Muscle of leg (tissue), 16 donors: ENCODE measurements around the gene VCPKMT. TPM values are rescaled to one million over a fixed set of nuclear protein-coding genes. Genes with fewer than 3 reads are reported as not detected.

ENCODE experiments used
- DNase-seq: peaks from one replicate; pipeline ENCODE4 v3.0.0; 2013
- H3K27ac ChIP-seq: one replicate; pipeline ENCODE4 v1.5.1; 2013; ENCODE audit warnings: mild to moderate bottlenecking, low read length, control low read depth
- H3K27me3 ChIP-seq: one replicate; pipeline ENCODE4 v1.6.1; 2013; ENCODE audit warnings: low read length; ENCODE audit not compliant: control insufficient read depth, insufficient read depth
- H3K36me3 ChIP-seq: one replicate; pipeline ENCODE4 v1.6.1; 2013; ENCODE audit warnings: low read length; ENCODE audit not compliant: control insufficient read depth, insufficient read depth
- H3K4me1 ChIP-seq: one replicate; pipeline ENCODE4 v1.6.1; 2013; ENCODE audit warnings: low read length; ENCODE audit not compliant: control insufficient read depth, insufficient read depth
- H3K4me3 ChIP-seq: one replicate; pipeline ENCODE4 v1.5.1; 2013; ENCODE audit warnings: low read length, control low read depth
- H3K9me3 ChIP-seq: replicated peaks from 2 replicates; pipeline ENCODE4 v1.6.1; 2013; ENCODE audit warnings: low read depth, low read length; ENCODE audit not compliant: control insufficient read depth
- WGBS: methylation state at CpG from one replicate; pipeline ENCODE4 v1.1.5; 2013; ENCODE audit warnings: missing lambda C conversion rate; ENCODE audit not compliant: insufficient coverage; 5-methylcytosine and 5-hydroxymethylcytosine counted together
- long read RNA-seq, 11 donors: transcript quantifications; one replicate each; lab custom pipeline, GENCODE V29; 2026
- polyA plus RNA-seq, 8 donors: library from polyadenylated mRNA; unstranded; fragments of 120-200 nt; gene quantifications; one replicate each; pipeline versions ENCODE4 v1.2.1 to v1.2.3, GENCODE V29; 2013; ENCODE audit warnings: inconsistent platforms in 1 of 8, low replicate concordance in 1 of 8; ENCODE audit not compliant: insufficient read length in 8 of 8, insufficient read depth in 1 of 8
- total RNA-seq: library from RNA; stranded (reverse); fragments of 120-200 nt; gene quantifications from one replicate; pipeline ENCODE4 v1.2.4, GENCODE V29; 2013

The VCPKMT gene
- total RNA-seq = 7.1 TPM
- polyA plus RNA-seq = 10 to 100 TPM in 4 of 8 donors, 1 to 10 TPM in 4; 7.3 to 11.0 (median 9.3) TPM
- long read RNA-seq, donor 1, partial matches to known transcripts = 0 of 2 reads
- long read RNA-seq, donor 1, other reads (novel, unspliced or antisense) = 0 of 2 reads
- long read RNA-seq, donor 2 = 0 reads
- long read RNA-seq, donor 3, partial matches to known transcripts = 0 of 4 reads
- long read RNA-seq, donor 3, other reads (novel, unspliced or antisense) = 0 of 4 reads
- long read RNA-seq, donor 4, partial matches to known transcripts = 0 of 1 reads
- long read RNA-seq, donor 4, other reads (novel, unspliced or antisense) = 0 of 1 reads
- long read RNA-seq, donor 5, transcript VCPKMT-204 (6 exons, 1,793 nt) = major isoform, 5 of 8 reads
- long read RNA-seq, donor 5, partial matches to known transcripts = 0 of 8 reads
- long read RNA-seq, donor 5, other reads (novel, unspliced or antisense) = 0 of 8 reads
- long read RNA-seq, donor 6, partial matches to known transcripts = 0 of 2 reads
- long read RNA-seq, donor 6, other reads (novel, unspliced or antisense) = 0 of 2 reads
- long read RNA-seq, donor 7, partial matches to known transcripts = 0 of 3 reads
- long read RNA-seq, donor 7, other reads (novel, unspliced or antisense) = 0 of 3 reads
- long read RNA-seq, donor 8 = 0 reads
- long read RNA-seq, donor 9 = 0 reads
- long read RNA-seq, donor 10, partial matches to known transcripts = 0 of 2 reads
- long read RNA-seq, donor 10, other reads (novel, unspliced or antisense) = 0 of 2 reads
- long read RNA-seq, donor 11, partial matches to known transcripts = 0 of 3 reads
- long read RNA-seq, donor 11, other reads (novel, unspliced or antisense) = 0 of 3 reads

- H3K27me3 ChIP-seq = no peaks in the 10 kb centered on the region
- peak; percentile 98 for DNase-seq
- WGBS = under 1% methylated on average over 52 of the region's 63 CpGs
- H3K4me3 ChIP-seq = peak within 1 kb of the TSS; percentile 93
- peaks cover 21% of the 10 kb centered on the region for H3K36me3 ChIP-seq
- no peaks in the 10 kb centered on the region for H3K9me3 ChIP-seq
- peaks cover 2% of the 10 kb centered on the region for H3K4me1 ChIP-seq
- H3K27ac ChIP-seq = peak within 1 kb of the TSS; percentile 92
These were observed at the start of gene VCPKMT for GRCh38 chr14:50116181-50116956. Gene VCPKMT, minus strand, starts transcription at chr14:50116572. Its CDS starts 20 bp downstream, at chr14:50116552.

GRCh38 chr14:50156111-50156510 lies 39.7 kb upstream of the VCPKMT start:
- Histone ChIP-seq H3K27ac (no peak overlapping the region), H3K36me3 (peaks cover 11% of the 10 kb centered on the region), H3K4me3 (no peak overlapping the region), H3K9me3 (no peaks in the 10 kb centered on the region), H3K4me1 (no peaks in the 10 kb centered on the region), H3K27me3 (no peaks in the 10 kb centered on the region)
- no peak for DNase-seq
- no CpG with 5 or more reads among the region's 4 CpGs for WGBS

- Histone ChIP-seq H3K9me3 (no peaks in the 10 kb centered on the region), H3K36me3 (peaks cover 23% of the 10 kb centered on the region), H3K4me1 (no peaks in the 10 kb centered on the region), H3K27me3 (no peaks in the 10 kb centered on the region), H3K27ac (no peak overlapping the region), H3K4me3 (no peak overlapping the region)
- 81% methylated on average over 2 of the region's 4 CpGs for WGBS
- no peak for DNase-seq
These were observed 32.4 kb upstream of the VCPKMT start for GRCh38 chr14:50148799-50149198.

GRCh38 chr14:50139192-50139591 lies 22.8 kb upstream of the VCPKMT start:
- no CpG with 5 or more reads among the region's 3 CpGs for WGBS
- Histone ChIP-seq H3K4me3 (no peak overlapping the region), H3K36me3 (peaks cover 12% of the 10 kb centered on the region), H3K27ac (no peak overlapping the region), H3K9me3 (no peaks in the 10 kb centered on the region), H3K27me3 (no peaks in the 10 kb centered on the region), H3K4me1 (no peaks in the 10 kb centered on the region)
- DNase-seq = no peak

- peaks cover 29% of the 10 kb centered on the region for H3K36me3 ChIP-seq
- no peak overlapping the region for H3K27ac ChIP-seq
These were observed 11.4 kb upstream of the VCPKMT start for GRCh38 chr14:50127802-50128201.

GRCh38 chr14:50123062-50123461 lies 6.7 kb upstream of the VCPKMT start:
- Histone ChIP-seq H3K4me1 (no peaks in the 10 kb centered on the region), H3K27me3 (no peaks in the 10 kb centered on the region), H3K36me3 (peaks cover 19% of the 10 kb centered on the region), H3K27ac (no peak overlapping the region), H3K9me3 (no peaks in the 10 kb centered on the region), H3K4me3 (no peak overlapping the region)
- WGBS = 100% methylated on average over 1 of the region's 3 CpGs
- DNase-seq = no peak

More at GRCh38 chr14:50127802-50128201, 11.4 kb upstream of the VCPKMT start:
- H3K4me3 ChIP-seq = no peak overlapping the region
- H3K27me3 ChIP-seq = no peaks in the 10 kb centered on the region
- H3K9me3 ChIP-seq = no peaks in the 10 kb centered on the region
- H3K4me1 ChIP-seq = no peaks in the 10 kb centered on the region
- DNase-seq = no peak
- no CpG with 5 or more reads among the region's 2 CpGs for WGBS

- Histone ChIP-seq H3K36me3 (peaks cover 18% of the 10 kb centered on the region), H3K27ac (no peak overlapping the region), H3K27me3 (no peaks in the 10 kb centered on the region), H3K9me3 (no peaks in the 10 kb centered on the region), H3K4me1 (no peaks in the 10 kb centered on the region), H3K4me3 (no peak overlapping the region)
- no CpG with 5 or more reads among the region's 6 CpGs for WGBS
- no peak for DNase-seq
These were observed 5.9 kb upstream of the VCPKMT start for GRCh38 chr14:50122291-50122690.

GRCh38 chr14:50121486-50121885 lies 5.1 kb upstream of the VCPKMT start:
- WGBS = 100% methylated on average over 1 of the region's 5 CpGs
- Histone ChIP-seq H3K4me1 (no peaks in the 10 kb centered on the region), H3K9me3 (no peaks in the 10 kb centered on the region), H3K36me3 (peaks cover 18% of the 10 kb centered on the region), H3K4me3 (no peak overlapping the region), H3K27ac (no peak overlapping the region), H3K27me3 (no peaks in the 10 kb centered on the region)
- no peak for DNase-seq

- no peak for DNase-seq
- peak overlapping the region; percentile 92 for H3K27ac ChIP-seq
- no peak overlapping the region for H3K4me3 ChIP-seq
- peaks cover 2% of the 10 kb centered on the region for H3K4me1 ChIP-seq
- WGBS = no CpG with 5 or more reads among the region's 2 CpGs
- H3K36me3 ChIP-seq = peaks cover 17% of the 10 kb centered on the region
- no peaks in the 10 kb centered on the region for H3K9me3 ChIP-seq
- H3K27me3 ChIP-seq = no peaks in the 10 kb centered on the region
These were observed 1.1 kb upstream of the VCPKMT start for GRCh38 chr14:50117456-50117855.
